ENCODE measurements around the gene NUDT8. TPM values are rescaled to one million over a fixed set of nuclear protein-coding genes. Genes with fewer than 3 reads are reported as not detected.

Gene NUDT8
- total and polyA plus RNA-seq, 10 of the 15 experiments (the other 5 are each of a cell fraction or from before 2014, with no cell fraction given): 0.32 to 18.2 (median 9.8) TPM

GRCh38 chr11:67630228-67630942 lies 648 bp upstream of the NUDT8 start (continued):
- TF ChIP-seq, protein P1, sequence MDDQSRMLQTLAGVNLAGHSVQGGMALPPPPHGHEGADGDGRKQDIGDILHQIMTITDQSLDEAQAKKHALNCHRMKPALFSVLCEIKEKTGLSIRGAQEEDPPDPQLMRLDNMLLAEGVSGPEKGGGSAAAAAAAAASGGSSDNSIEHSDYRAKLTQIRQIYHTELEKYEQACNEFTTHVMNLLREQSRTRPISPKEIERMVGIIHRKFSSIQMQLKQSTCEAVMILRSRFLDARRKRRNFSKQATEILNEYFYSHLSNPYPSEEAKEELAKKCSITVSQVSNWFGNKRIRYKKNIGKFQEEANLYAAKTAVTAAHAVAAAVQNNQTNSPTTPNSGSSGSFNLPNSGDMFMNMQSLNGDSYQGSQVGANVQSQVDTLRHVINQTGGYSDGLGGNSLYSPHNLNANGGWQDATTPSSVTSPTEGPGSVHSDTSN (IDR thresholded peaks at IDR 0.05; ENCODE audit: insufficient replicate concordance, low read depth, low read length): no peak
- TF ChIP-seq HCFC1 (IDR thresholded peaks at IDR 0.05; ENCODE audit: low read length) (no peak), ESRRA (IDR thresholded peaks at IDR 0.05; ENCODE audit: low read length) (no peak), RB1 (IDR thresholded peaks at IDR 0.05; ENCODE audit: borderline replicate concordance) (peak; percentile 67; the same call in 1 of the 2 replicates), POLR2AphosphoS5 (IDR thresholded peaks at IDR 0.05; ENCODE audit: low read length) (peak; percentile 48; the same call in 1 of the 2 replicates), LARP7 (IDR thresholded peaks at IDR 0.05) (peak; percentile 82), RELB (IDR thresholded peaks at IDR 0.05; ENCODE audit: low read depth) (no peak), RBBP5 (conservative IDR thresholded peaks at IDR 0.05) (no peak), CHD2 (IDR thresholded peaks at IDR 0.05; ENCODE audit: borderline replicate concordance, low read depth, low read length) (peak; percentile 25; the same call in 1 of the 2 replicates), CREM (IDR thresholded peaks at IDR 0.05; ENCODE audit: low read depth) (no peak; the same call in 1 of the 2 replicates), CHD1 (IDR thresholded peaks at IDR 0.05; ENCODE audit: low read depth, low read length) (no peak), STAT3 (IDR thresholded peaks at IDR 0.05; ENCODE audit: low read depth, low read length) (no peak), STAT1 (conservative IDR thresholded peaks at IDR 0.05) (no peak), BMI1 (IDR thresholded peaks at IDR 0.05; ENCODE audit: borderline replicate concordance) (no peak), BRCA1 (IDR thresholded peaks at IDR 0.05; ENCODE audit: low read depth, low read length) (no peak), ZNF384 (IDR thresholded peaks at IDR 0.05; ENCODE audit: borderline replicate concordance, low read depth, low read length) (no peak), IRF4 (IDR thresholded peaks at IDR 0.05; ENCODE audit: low read depth, low read length) (no peak), CEBPB (IDR thresholded peaks at IDR 0.05; ENCODE audit: borderline replicate concordance in 1 of 2, low read depth in 2 of 2, low read length in 2 of 2) (no peak), POLR2AphosphoS2 (IDR thresholded peaks at IDR 0.05; ENCODE audit: low read depth, low read length) (no peak; the same call in 1 of the 2 replicates), ZBED1 (IDR thresholded peaks at IDR 0.05; ENCODE audit: borderline replicate concordance) (no peak), RELA (IDR thresholded peaks at IDR 0.05; ENCODE audit: borderline replicate concordance, partially characterized antibody) (no peak)
- TF ChIP-seq, protein P2, sequence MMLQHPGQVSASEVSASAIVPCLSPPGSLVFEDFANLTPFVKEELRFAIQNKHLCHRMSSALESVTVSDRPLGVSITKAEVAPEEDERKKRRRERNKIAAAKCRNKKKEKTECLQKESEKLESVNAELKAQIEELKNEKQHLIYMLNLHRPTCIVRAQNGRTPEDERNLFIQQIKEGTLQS (IDR thresholded peaks at IDR 0.05; ENCODE audit: borderline replicate concordance, extremely low read depth, low read depth, low read length): no peak
- TF ChIP-seq, protein P3, sequence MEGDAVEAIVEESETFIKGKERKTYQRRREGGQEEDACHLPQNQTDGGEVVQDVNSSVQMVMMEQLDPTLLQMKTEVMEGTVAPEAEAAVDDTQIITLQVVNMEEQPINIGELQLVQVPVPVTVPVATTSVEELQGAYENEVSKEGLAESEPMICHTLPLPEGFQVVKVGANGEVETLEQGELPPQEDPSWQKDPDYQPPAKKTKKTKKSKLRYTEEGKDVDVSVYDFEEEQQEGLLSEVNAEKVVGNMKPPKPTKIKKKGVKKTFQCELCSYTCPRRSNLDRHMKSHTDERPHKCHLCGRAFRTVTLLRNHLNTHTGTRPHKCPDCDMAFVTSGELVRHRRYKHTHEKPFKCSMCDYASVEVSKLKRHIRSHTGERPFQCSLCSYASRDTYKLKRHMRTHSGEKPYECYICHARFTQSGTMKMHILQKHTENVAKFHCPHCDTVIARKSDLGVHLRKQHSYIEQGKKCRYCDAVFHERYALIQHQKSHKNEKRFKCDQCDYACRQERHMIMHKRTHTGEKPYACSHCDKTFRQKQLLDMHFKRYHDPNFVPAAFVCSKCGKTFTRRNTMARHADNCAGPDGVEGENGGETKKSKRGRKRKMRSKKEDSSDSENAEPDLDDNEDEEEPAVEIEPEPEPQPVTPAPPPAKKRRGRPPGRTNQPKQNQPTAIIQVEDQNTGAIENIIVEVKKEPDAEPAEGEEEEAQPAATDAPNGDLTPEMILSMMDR (IDR thresholded peaks at IDR 0.05 in 2 of 3, conservative IDR thresholded peaks at IDR 0.05 in 1 of 3; ENCODE audit: control insufficient read depth in 2 of 3, extremely low read depth in 1 of 3, insufficient read depth in 1 of 3, low read depth in 3 of 3, low read length in 3 of 3): peak; percentile 54 to 72 (median 67)
- TF ChIP-seq, protein P4, sequence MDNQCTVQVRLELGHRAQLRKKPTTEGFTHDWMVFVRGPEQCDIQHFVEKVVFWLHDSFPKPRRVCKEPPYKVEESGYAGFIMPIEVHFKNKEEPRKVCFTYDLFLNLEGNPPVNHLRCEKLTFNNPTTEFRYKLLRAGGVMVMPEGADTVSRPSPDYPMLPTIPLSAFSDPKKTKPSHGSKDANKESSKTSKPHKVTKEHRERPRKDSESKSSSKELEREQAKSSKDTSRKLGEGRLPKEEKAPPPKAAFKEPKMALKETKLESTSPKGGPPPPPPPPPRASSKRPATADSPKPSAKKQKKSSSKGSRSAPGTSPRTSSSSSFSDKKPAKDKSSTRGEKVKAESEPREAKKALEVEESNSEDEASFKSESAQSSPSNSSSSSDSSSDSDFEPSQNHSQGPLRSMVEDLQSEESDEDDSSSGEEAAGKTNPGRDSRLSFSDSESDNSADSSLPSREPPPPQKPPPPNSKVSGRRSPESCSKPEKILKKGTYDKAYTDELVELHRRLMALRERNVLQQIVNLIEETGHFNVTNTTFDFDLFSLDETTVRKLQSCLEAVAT (IDR thresholded peaks at IDR 0.05): 0 out of 2 replicates have a peak, but pooled peaks have one; percentile 36
